Calu3 (cell line): Measurements from ENCODE around the gene GALNTL6. TPM values are rescaled to one million over a fixed set of nuclear protein-coding genes. Genes with fewer than 3 reads are reported as not detected.
A peak's percentile ranks its signal among the peaks of the same experiment; 100 is the strongest.

Experiments used
- BruUV-seq: library from RNA; stranded (reverse); fragments of 400-500 nt; replicated peaks from 2 replicates; lab custom pipeline; 2021; lab: Mats Ljungman, UMichigan
- CTCF ChIA-PET: fragments of 300-600 bp; sonication (Branson Sonifier 250); formaldehyde crosslinking; loops from one replicate; lab custom pipeline; 2022; ENCODE audit warnings: antibody characterized with exemption; lab: Charles Lee
- DNase-seq: peaks from one replicate; pipeline ENCODE4 v3.0.0; 2022
- H3K27ac Mint-ChIP-seq: one replicate; pipeline ENCODE4 v1.8.0; 2022; ENCODE audit warnings: mixed read lengths; ENCODE audit not compliant: unreplicated experiment
- H3K27me3 Mint-ChIP-seq: one replicate; pipeline ENCODE4 v1.8.0; 2022; ENCODE audit warnings: mixed read lengths; ENCODE audit not compliant: unreplicated experiment
- H3K36me3 Mint-ChIP-seq: one replicate; pipeline ENCODE4 v1.8.0; 2022; ENCODE audit warnings: mild to moderate bottlenecking, moderate library complexity, mixed read lengths; ENCODE audit not compliant: insufficient read depth, unreplicated experiment
- H3K4me1 Mint-ChIP-seq: one replicate; pipeline ENCODE4 v1.8.0; 2022; ENCODE audit warnings: mild to moderate bottlenecking, low read depth, mixed read lengths; ENCODE audit not compliant: unreplicated experiment
- H3K4me3 Mint-ChIP-seq: one replicate; pipeline ENCODE4 v1.8.0; 2022; ENCODE audit warnings: mild to moderate bottlenecking, low read depth, moderate library complexity, mixed read lengths; ENCODE audit not compliant: unreplicated experiment
- H3K9me3 Mint-ChIP-seq: one replicate; pipeline ENCODE4 v1.8.0; 2022; ENCODE audit warnings: low read depth, mixed read lengths; ENCODE audit not compliant: unreplicated experiment
- CTCF ChIP-seq: fragments of 200-600 bp; IDR thresholded peaks from one replicate; pipeline ENCODE4 v1.8.0; 2022; ENCODE audit warnings: antibody characterized with exemption; ENCODE audit not compliant: unreplicated experiment
- intact Hi-C: fragments of 100-400 bp; cut with micrococcal nuclease; formaldehyde crosslinking; loops from one replicate; pipeline ENCODE4 v1.10.0; 2022; ENCODE audit not compliant: unreplicated experiment
- total RNA-seq: library from RNA; stranded (reverse); gene quantifications from 2 replicates; pipeline ENCODE4 v1.2.3, GENCODE V29; 2022

The GALNTL6 gene
- total RNA-seq, 1 experiment from 2014 or later, result not detected

- DNase-seq, result no peak
- Mint-ChIP-seq H3K36me3 (no peaks in the 10 kb centered on the region), H3K9me3 (no peaks in the 10 kb centered on the region), H3K27ac (no peak overlapping the region), H3K27me3 (no peaks in the 10 kb centered on the region), H3K4me1 (peaks cover 6% of the 10 kb centered on the region), H3K4me3 (no peak overlapping the region)
- CTCF ChIA-PET, result no interaction called here
- no peak for TF ChIP-seq CTCF
- BruUV-seq, result no TSS peak
- intact Hi-C loops, result no loop called here
Observed at GRCh38 chr4:171875291-171875690, 62.1 kb downstream of the GALNTL6 start.

- intact Hi-C loops, result no loop called here
- BruUV-seq, result no TSS peak
- Mint-ChIP-seq H3K27me3 (no peaks in the 10 kb centered on the region), H3K27ac (no peak overlapping the region), H3K4me1 (peaks cover 11% of the 10 kb centered on the region), H3K36me3 (no peaks in the 10 kb centered on the region), H3K9me3 (no peaks in the 10 kb centered on the region), H3K4me3 (no peak overlapping the region)
- DNase-seq, result no peak
- no peak for TF ChIP-seq CTCF
- CTCF ChIA-PET, result no interaction called here
Observed at GRCh38 chr4:171876636-171877035, 63.4 kb downstream of the GALNTL6 start.

- BruUV-seq, result no TSS peak
- TF ChIP-seq CTCF, result no peak
- intact Hi-C loops, result no loop called here
- Mint-ChIP-seq H3K4me3 (no peak overlapping the region), H3K4me1 (peaks cover 11% of the 10 kb centered on the region), H3K9me3 (no peaks in the 10 kb centered on the region), H3K36me3 (no peaks in the 10 kb centered on the region), H3K27ac (peak overlapping the region; percentile 62), H3K27me3 (no peaks in the 10 kb centered on the region)
- CTCF ChIA-PET, result no interaction called here
- DNase-seq, result peak; percentile 2
Observed at GRCh38 chr4:171880136-171880535, 66.9 kb downstream of the GALNTL6 start.

GRCh38 chr4:171889681-171890080, 76.5 kb downstream of the GALNTL6 start:
- H3K4me1 Mint-ChIP-seq, result no peaks in the 10 kb centered on the region

More at GRCh38 chr4:171889681-171890080, 76.5 kb downstream of the GALNTL6 start:
- CTCF ChIA-PET, result no interaction called here
- Mint-ChIP-seq H3K27ac (no peak overlapping the region), H3K9me3 (peaks cover 4% of the 10 kb centered on the region), H3K4me3 (no peak overlapping the region), H3K36me3 (no peaks in the 10 kb centered on the region), H3K27me3 (no peaks in the 10 kb centered on the region)
- intact Hi-C loops, result no loop called here
- TF ChIP-seq CTCF, result no peak
- BruUV-seq, result no TSS peak
- no peak for DNase-seq
